Epithelial cell of esophagus (primary cell): ENCODE results near the gene UTRN.

Experiments used
- DNase-seq: peaks from one replicate; pipeline ENCODE4 v3.0.0; 2010; ENCODE audit warnings: low read depth
- H3K4me3 ChIP-seq: 2 replicates; pipeline ENCODE4 v1.5.1; 2011; ENCODE audit warnings: mild to moderate bottlenecking, low read length, control low read depth
- TF ChIP-seq, protein P1 (sequence below): IDR thresholded peaks from 2 replicates; pipeline ENCODE4 v1.5.1; 2011; ENCODE audit warnings: low read depth, mild to moderate bottlenecking, low read length, control low read depth, inconsistent platforms; ENCODE audit not compliant: insufficient read depth; ENCODE audit errors: missing control alignments

The UTRN gene

DNA sequence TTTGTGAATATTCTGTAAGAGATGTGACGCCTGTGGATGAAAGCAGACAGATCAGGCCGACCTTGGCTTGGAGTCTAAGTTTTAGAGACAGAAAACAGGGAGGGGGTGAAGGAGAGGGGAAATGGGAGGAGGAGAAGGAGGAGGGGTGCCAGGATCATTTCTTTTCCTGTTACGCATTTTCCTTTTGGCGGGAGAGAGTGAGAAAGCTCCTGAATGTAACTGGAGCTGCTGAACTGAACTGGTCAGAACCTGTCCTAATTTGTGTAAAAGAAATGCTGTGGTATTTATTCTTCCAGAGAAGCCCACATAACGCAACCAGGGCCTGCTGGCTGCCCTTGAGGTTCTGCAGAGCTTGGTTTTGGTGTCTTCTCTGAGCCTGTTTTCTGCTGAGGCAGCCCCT is 41.9 kb downstream of the UTRN start:
- H3K4me3 ChIP-seq = no peak overlapping the region
- TF ChIP-seq, protein P1, sequence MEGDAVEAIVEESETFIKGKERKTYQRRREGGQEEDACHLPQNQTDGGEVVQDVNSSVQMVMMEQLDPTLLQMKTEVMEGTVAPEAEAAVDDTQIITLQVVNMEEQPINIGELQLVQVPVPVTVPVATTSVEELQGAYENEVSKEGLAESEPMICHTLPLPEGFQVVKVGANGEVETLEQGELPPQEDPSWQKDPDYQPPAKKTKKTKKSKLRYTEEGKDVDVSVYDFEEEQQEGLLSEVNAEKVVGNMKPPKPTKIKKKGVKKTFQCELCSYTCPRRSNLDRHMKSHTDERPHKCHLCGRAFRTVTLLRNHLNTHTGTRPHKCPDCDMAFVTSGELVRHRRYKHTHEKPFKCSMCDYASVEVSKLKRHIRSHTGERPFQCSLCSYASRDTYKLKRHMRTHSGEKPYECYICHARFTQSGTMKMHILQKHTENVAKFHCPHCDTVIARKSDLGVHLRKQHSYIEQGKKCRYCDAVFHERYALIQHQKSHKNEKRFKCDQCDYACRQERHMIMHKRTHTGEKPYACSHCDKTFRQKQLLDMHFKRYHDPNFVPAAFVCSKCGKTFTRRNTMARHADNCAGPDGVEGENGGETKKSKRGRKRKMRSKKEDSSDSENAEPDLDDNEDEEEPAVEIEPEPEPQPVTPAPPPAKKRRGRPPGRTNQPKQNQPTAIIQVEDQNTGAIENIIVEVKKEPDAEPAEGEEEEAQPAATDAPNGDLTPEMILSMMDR = no peak
- peak; percentile 61 for DNase-seq

DNA sequence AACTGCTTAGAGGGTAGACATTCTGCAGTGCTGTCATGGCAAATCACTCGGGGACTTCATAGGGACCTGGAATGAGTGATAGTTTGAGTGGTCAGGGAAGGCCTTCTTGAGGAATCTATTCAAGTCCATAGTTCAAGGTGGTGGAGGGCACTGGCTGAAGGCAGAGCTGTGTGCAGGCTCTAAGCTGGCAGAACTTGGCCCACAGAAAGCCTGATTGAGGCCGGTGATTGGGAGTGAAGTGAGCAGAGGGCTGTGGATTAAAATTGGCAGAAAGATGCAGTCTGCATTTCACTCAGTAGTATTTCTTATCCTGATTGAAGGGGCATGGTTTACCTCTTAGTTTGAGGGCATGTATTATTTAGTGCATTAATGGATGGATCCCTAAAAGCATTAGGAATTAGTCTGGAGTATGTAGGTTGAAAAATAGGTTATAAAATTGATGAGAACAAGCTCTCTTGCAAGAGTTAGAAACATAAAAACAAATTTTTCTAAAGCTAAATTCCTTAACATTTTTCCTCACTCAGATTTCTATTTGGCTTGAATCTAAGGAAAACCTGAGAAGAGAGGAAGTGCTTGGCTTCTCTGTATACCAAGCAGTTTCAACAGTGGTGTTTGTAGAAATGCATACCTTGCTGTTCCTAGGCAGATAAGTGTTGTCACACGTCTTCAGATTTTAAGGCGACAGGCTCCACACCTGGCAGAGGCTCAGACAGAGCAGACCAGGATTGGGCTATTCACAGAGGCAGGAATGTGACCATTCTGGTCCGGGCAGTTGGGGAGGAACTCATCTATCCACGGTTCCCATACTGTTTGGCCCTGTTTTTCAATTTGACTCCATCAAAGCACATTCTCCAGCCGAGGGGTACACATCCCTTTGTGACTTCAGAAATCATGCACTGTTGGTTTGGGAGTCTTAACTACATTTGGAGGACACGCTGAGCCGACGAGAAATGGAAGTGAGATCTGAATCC is 45.2 kb downstream of the UTRN start:
- TF ChIP-seq, protein P1 = no peak
- H3K4me3 ChIP-seq = peak overlapping the region; percentile 53
- DNase-seq = peak; percentile 86

GRCh38 chr6:144331491-144331969 is 46.4 kb downstream of the UTRN start:
- TF ChIP-seq, protein P1 = no peak
- H3K4me3 ChIP-seq = peak overlapping the region; percentile 53
- peak; percentile 53 for DNase-seq

DNA sequence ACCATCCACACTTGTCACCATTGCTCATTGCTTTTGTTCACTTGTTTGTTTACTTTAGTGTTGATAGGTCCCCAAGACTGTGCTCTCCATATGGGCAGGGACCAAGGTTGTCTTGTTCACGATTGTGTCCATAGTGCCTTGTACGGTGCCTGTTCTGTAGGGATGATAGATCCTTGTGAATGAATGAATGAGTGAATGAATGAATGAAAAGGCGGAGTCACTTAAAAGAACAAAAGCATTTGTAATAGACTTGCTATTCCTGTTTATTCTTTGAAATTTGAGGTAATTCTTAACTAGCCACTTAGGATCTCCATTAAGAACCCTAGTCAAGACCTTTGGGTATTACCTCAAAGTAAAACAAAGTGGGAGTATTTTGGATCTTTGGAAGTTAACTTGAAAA is 47.0 kb downstream of the UTRN start:
- TF ChIP-seq, protein P1 = no peak
- no peak overlapping the region for H3K4me3 ChIP-seq
- DNase-seq = no peak

DNA sequence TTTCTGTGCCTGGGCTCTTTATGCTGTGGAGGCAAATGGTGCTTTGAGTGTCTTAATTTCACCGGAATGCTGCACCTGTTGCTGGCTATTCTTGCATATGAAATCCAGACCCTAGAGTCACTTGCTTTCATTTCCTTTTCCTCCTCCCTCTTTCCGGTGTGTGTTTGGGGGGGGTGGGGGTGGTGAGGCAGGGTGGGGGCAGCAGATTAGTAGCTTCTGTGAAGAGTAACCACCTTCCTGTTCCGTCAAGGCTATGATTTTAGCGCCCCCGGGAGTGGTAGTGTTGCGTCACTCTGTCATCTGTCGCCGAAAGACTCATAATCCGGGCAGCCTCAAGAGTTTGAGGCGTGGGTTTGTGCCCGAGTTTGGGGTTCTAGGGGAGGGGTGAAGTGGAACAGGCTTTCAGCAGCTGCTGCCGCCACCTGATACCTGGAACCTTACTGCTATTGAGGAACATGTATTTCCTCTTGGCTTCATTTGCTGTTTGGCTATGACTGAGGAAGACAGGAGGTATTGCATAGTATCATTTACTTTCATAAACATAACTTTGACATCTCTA is 49.1 kb downstream of the UTRN start:
- TF ChIP-seq, protein P1 = no peak
- no peak overlapping the region for H3K4me3 ChIP-seq
- no peak for DNase-seq
